CD4-positive, alpha-beta T cell treated with Interleukin-4 for 4 hours (primary cell): Measurements from ENCODE around the gene UBE2G2.

ENCODE experiments used
- DNase-seq: peaks from one replicate; pipeline ENCODE4 v3.0.0-alpha.2; 2020

The UBE2G2 gene

DNA sequence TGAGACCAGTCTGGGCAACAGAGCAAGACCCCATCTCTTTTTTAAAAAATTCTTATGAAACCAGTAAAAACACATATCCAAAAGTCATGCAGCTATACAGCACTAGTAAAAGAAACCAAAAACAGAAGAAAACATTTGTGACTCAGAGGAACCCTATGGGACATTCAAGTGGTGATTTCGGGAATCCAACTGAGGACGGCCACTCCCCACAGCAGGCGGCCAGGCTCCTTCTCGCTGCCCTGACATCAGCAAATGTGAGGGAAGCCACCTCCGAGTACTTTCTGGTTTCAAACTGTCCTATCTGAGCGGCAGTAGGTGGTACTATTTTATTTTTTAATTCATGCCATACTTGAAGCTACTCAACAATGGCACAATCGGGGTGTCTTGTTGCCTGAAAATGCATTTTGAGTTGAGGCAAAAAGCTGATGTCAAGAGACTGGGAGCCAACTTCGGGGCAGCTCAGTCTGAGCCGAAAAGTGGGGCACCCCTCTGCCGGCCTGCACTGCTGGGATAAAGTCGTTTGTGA, 12.9 kb upstream of the UBE2G2 start:
- no peak for DNase-seq

GRCh38 chr21:44813727-44814126, 12.1 kb upstream of the UBE2G2 start:
- no peak for DNase-seq

- DNase-seq = no peak
Observed at GRCh38 chr21:44813149-44813548, 11.5 kb upstream of the UBE2G2 start.

GRCh38 chr21:44812640-44813039, 11.0 kb upstream of the UBE2G2 start:
- no peak for DNase-seq

DNA sequence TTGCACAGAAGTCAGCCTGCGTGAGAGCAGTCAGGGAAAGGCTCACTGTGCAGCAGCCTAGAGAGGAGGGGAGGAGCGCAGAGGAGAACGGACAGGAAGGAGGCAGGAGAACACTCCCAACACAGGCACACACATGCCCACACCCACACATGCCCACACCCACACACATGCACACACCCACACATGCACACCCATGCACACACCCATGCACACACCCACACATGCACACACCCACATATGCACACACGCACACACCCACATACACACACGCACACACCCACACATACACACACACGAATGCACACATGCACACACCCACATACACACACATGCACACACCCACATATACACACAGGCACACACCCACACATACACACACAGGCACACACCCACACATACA, 9.2 kb upstream of the UBE2G2 start:
- DNase-seq = no peak

- no peak for DNase-seq
Observed at GRCh38 chr21:44805859-44806258, 4.2 kb upstream of the UBE2G2 start.

GRCh38 chr21:44805226-44805625, 3.6 kb upstream of the UBE2G2 start:
- no peak for DNase-seq

- no peak for DNase-seq
Observed at GRCh38 chr21:44804762-44805161, 3.1 kb upstream of the UBE2G2 start.

- DNase-seq = no peak
Observed at GRCh38 chr21:44803651-44804050, 2.0 kb upstream of the UBE2G2 start.

DNA sequence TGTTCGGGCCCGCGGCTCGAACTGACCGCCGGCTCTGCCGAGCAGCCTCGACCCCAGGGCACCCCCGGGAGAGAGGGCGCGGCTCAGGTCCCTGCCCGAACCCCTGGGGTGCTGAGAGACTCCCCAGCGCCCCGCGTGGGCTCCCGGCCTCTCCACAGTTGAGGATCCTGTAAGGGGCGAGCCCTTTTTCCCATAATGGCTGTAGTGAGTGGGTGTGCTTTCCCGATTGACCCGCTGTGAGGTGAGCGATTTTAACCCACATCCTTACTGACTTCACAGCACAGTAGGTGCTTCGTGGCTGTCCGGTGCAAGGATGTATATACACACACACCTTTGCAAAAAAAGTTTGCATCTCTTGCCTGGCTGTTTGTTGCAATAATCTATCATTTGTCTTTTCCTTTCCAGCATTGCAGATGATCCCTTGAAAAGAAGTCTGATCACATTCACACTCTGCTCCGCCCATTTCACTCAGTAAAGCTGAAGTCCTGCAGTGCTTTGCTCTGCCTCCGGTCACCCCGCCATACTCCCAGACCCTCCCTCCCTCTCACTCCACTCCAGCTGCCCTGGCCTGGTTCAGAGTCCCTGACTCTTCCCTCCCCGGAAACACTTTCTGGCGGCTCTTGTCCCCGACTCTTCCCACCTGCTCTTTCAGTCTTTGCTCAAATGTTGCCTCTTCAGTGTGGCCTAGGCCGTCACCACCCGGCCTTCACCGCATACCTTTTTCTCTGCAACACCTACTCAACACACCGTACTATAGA, 955 bp upstream of the UBE2G2 start:
- no peak for DNase-seq

DNA sequence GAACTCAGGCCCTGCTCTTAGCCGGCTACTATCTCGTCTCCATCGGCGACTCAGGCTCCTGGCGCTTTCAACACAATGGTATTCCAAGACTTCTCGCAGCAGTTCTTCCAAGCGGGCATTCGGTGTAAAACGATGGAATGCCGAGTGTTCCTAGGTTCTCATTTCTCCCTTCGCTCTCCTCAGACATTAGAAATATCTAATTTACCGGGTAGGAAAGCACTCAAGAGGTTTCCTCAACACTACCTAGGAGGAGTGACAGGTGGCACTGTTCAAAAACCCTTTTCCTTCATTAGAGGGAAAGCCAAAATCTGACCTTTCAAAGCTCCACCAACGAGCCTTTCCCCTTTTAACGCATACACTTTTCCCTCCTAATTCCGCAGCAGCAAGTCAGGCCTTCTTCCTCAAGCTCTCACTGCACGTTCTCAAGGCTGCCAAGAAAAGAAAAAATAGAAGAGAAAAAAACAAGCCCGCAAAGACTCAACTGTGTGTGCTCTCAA, 601 bp downstream of the UBE2G2 start:
- DNase-seq = peak; percentile 52

DNA sequence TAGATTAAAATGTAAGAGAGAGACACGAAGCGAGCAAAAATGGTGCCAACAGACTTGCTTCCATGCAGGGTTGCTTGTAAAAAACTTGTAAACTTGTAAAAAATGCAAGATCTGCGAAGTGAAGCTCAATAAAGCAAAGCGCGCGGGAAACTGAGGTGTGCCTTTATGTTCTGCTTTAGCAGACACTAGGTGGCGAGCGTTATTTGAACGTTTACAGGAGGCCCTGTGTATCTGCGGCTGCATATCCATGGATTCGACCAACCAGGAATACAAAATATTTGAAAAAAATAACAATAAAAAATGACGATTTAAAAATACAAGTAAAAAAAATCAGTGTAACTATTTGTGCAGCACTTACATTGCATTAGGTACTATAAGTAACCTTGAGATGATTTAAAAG, 1.5 kb downstream of the UBE2G2 start:
- DNase-seq = no peak

- DNase-seq = no peak
Observed at GRCh38 chr21:44799646-44800045, 2.0 kb downstream of the UBE2G2 start.

- no peak for DNase-seq
Observed at GRCh38 chr21:44797775-44798174, 3.8 kb downstream of the UBE2G2 start.

GRCh38 chr21:44795342-44795741, 6.3 kb downstream of the UBE2G2 start:
- DNase-seq = no peak

DNA sequence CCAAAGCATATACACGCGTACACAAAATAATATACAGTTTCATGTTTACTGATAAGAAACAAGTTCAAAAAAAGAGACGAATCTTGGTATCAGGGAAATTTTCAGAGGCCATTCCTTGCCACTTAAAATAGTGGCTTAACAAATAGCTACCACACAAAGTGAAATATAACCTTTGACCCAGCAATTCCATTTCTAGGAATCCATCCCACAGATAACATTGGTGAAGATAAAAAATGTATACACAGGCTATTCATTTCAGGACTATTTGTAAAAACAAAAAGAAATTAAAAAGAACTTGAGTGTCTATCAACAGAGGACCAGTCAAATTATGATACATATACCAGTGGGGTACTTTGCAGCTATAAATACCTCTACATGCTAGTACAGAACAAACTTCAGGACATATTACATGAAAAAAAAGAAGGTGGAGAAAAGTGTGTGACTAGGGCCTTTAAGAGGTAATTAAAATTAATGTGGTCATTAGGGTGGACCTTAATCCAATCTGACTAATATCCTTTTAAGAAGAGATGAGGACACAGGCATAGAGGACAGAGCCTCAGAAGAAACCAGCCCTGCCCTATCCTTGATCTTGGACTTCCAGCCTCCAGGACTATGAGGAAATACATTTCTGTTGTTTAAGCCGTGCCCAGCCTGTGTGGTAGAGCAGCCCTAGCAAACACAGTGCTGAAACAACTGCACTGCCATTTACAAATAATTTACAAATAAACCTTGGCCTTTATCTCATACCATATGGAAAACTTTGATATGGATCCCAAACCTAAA, 7.8 kb downstream of the UBE2G2 start:
- DNase-seq = no peak

DNA sequence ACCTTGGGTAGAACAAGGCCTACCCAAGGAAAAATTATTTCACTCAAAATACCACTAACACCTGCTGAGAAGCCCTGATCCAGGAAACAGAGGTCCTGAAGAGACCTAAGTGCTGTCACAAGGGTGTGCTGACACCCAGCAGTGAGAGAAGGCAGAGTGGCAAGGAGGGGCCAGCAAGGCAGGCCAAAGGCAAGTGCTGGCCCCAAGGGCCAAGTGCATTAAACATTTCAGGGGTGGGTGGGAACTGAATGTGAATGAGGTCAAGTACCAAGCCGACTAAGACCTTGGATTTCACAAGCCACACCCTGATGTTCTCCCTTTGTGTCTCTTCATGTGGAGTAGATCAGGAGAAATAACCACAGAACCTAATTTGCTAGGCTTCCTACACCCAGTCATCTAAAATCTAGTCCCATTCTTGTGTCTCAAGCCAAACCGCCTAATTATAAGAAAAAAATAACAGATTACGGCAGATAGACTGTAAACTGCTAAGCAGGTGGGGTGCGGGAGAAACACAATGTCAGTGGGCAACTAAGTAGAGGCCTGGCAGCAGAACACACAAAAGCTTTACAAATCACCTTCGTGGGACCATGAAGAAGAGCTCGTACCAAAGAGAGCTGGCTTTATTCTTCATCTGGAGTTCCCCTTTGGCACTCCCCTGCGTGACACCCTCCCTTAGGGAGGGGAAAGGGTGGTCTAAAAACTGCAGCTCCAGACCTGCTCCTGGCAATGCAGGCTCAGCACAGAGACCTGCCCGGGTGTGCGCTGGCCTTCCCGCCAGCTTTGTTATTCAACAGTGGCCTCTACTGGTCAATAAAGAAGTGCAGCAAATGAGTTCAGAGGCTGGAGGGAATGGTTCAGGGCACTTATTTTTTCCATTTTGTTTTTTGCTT, 8.7 kb downstream of the UBE2G2 start:
- DNase-seq = peak; percentile 64

- DNase-seq = no peak
Observed at GRCh38 chr21:44791993-44792392, 9.6 kb downstream of the UBE2G2 start.

DNA sequence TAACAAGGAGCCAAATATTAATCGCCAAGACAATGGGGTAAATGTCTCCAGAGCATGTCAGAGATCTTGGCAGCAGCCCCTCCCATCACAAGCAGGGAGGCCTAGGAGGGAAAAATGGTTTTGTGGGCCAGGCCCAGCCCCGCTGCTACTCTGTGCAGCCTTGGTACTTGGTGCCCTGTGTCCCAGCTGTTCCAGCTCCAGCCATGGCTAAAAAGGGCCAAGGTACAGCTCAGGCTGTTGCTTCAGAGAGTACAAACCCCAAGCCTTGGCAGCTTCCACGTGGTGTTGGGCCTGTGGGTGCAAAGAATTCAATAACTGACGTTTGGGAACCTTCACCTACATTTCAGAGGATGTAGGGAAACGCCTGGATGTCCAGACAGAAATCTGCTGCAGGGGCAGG, 10.4 kb downstream of the UBE2G2 start:
- no peak for DNase-seq

- no peak for DNase-seq
Observed at GRCh38 chr21:44790368-44790767, 11.3 kb downstream of the UBE2G2 start.

DNA sequence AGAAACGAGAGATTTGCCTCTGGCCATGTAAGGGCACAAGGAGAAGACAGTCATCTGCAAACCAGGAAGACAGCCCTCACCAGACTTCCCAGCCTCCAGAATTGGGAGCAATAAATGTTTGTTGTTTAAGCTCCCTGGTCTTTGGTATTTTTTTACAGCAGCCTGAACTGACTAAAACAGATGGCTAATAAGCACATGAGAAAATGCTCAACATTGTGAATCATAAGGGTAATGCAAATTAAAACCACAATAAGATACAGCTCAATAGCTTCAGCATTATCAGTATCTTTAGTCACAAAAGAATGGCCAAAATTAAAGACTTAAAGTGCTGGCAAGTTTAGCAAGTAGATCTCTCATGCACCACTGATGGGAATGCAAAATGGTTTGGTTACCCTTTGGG, 11.7 kb downstream of the UBE2G2 start:
- no peak for DNase-seq

GRCh38 chr21:44785620-44786335, 15.8 kb downstream of the UBE2G2 start:
- DNase-seq = no peak
